GM13977 (cell line): ENCODE results near the gene MLXIPL.

ENCODE experiments used
- DNase-seq: peaks from one replicate; pipeline ENCODE4 v3.0.0; 2012; ENCODE audit warnings: low spot score
- in situ Hi-C: fragments of 300-500 bp; cut with MboI; formaldehyde crosslinking; loops from one replicate; pipeline ENCODE4 v1.12.0; 2022; ENCODE audit warnings: low sequenced_read_pairs, low pct_unique_long_range_greater_than_20kb, mixed read lengths, inconsistent platforms; ENCODE audit not compliant: unreplicated experiment
- TF ChIP-seq, protein P1 (sequence below): IDR thresholded peaks from 2 replicates; pipeline ENCODE4 v1.5.1; 2012; ENCODE audit warnings: mild to moderate bottlenecking, control low read depth; ENCODE audit not compliant: insufficient read depth; ENCODE audit errors: extremely low read depth, missing control alignments

MLXIPL gene

GRCh38 chr7:73645643-73646174 is 21.4 kb upstream of the MLXIPL start:
- TF ChIP-seq, protein P1, sequence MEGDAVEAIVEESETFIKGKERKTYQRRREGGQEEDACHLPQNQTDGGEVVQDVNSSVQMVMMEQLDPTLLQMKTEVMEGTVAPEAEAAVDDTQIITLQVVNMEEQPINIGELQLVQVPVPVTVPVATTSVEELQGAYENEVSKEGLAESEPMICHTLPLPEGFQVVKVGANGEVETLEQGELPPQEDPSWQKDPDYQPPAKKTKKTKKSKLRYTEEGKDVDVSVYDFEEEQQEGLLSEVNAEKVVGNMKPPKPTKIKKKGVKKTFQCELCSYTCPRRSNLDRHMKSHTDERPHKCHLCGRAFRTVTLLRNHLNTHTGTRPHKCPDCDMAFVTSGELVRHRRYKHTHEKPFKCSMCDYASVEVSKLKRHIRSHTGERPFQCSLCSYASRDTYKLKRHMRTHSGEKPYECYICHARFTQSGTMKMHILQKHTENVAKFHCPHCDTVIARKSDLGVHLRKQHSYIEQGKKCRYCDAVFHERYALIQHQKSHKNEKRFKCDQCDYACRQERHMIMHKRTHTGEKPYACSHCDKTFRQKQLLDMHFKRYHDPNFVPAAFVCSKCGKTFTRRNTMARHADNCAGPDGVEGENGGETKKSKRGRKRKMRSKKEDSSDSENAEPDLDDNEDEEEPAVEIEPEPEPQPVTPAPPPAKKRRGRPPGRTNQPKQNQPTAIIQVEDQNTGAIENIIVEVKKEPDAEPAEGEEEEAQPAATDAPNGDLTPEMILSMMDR: no peak
- in situ Hi-C loops: no loop called here
- no peak for DNase-seq

DNA sequence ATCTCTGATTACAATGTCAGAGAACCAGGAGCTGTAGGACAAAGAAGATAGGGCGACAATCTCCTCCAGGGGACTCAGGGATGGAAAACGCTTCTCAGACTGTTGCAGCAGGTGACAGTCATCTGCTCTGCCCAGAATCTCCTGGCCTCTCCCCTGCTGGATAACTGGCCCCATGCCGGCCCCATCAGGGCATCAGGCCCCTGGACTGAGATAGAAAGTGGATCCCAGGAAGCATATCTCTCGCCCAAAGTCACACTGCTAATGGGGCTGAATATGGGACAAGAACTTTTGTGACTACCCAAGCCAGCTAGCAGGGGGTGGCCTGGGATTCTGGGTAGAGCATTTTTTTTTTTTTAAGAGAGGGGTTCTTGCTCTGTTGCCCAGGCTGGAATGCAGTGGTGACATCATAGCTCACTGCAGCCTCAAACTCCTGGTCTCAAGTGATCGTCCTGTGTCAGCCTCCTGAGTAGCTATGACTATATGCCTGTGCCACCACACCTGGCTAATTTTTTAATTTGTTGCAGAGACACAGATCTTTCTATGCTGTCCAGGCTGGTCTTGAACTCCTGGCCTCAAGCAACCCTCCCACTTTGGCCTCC is 20.5 kb upstream of the MLXIPL start:
- in situ Hi-C loops: no loop called here
- TF ChIP-seq, protein P1: no peak

DNA sequence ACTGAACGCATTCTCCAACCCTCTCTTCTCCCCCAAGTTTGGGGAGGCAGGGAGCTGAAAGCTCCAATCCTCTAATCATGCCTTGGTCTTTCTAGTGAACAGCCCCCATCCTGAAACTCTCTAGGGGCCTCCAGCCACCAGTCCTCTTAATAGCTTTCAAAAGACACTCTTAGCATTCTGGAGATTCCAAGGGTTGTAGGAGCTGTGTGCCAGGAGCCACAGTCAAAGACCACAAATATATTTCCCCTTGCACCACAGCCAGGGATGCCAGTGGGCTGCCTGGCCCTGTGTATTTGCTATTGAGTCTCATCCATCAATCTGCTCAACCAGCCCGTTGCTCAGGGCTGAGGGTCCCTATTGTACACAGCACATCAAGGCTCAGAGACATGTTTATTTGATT is 18.5 kb upstream of the MLXIPL start:
- DNase-seq: no peak

More for the DNA sequence above, 20.5 kb upstream of the MLXIPL start:
- no peak for DNase-seq

GRCh38 chr7:73638911-73639310 is 14.6 kb upstream of the MLXIPL start:
- no peak for DNase-seq
- TF ChIP-seq, protein P1: no peak
- in situ Hi-C loops: no loop called here

More for the DNA sequence above, 18.5 kb upstream of the MLXIPL start:
- in situ Hi-C loops: no loop called here
- TF ChIP-seq, protein P1: no peak

DNA sequence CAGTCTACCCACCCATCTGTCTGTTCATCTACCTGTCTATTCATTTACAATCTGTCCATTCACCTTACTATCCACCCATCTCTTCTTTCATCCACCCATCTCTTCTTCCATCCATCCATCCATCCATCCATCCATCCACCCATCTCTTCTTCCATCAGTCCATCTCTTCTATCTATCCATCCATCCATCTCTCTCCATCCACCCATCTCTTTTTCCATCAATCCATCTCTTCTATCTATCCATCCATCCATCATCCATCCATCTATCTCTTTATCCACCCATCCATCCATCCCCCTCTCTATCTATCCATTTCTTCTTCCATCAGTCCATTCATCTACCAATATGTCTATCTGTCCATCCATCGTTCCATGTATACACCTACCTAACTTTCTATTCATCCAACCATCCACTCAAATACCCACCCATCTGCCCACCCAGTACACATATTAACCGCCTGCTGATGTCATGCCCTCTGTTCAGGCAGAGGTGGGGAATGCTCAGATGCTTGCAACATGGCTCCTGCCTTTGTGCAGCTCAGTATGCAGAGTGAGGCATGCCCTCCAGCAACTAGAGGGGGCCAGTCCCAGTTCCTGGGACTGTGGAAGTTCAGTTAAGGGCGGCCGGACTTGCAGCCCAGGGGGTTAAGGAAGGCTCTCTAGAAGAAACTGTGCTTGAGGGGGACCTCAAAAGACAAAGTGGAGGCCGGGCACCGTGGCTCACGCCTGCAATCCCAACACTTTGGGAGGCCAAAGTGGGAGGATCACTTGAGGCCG is 11.3 kb upstream of the MLXIPL start:
- TF ChIP-seq, protein P1: no peak
- no peak for DNase-seq
- in situ Hi-C loops: no loop called here

DNA sequence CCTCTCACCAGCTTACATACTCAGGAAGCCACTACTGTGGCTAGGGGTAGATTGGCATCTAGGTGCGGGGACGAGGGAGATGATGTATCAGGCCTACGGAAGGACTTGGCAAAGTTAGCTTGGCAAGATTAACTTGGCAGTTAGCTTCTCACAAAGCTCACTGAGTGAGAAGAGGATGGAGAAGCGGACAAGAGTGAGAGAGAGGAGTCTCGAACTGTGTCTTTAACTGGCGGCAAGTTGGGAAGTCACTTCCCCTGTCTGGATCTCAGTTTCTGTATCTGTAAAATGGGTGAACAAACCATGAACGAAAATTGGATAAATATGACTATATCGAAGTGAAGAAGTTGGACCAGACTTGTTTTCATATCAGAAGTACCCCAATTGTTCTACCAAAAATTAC is 9.5 kb upstream of the MLXIPL start:
- TF ChIP-seq, protein P1: no peak

More for the DNA sequence above, 9.5 kb upstream of the MLXIPL start:
- DNase-seq: no peak
- in situ Hi-C loops: no loop called here
